ENCODE results near the gene SEC31A.

The SEC31A gene

GRCh38 chr4:82906469-82906868, 15.5 kb upstream of the SEC31A start:
- POLR2A ChIA-PET, result interaction anchor here (0.6 kb wide), 1 partner anchor 412 kb away, joined by 6 read pairs; no protein-coding TSS in a partner anchor
- no peaks in the 10 kb centered on the region for H3K4me1 ChIP-seq (ENCODE audit: control insufficient read depth, insufficient read depth, low read length)
- CTCF ChIA-PET, result interaction anchor here (0.6 kb wide), 1 partner anchor 387 kb away, joined by 3 read pairs; no protein-coding TSS in a partner anchor
- H3K4me3 ChIP-seq (ENCODE audit: low read depth, low read length), result no peak overlapping the region
- no peaks in the 10 kb centered on the region for H3K9me3 ChIP-seq (ENCODE audit: control insufficient read depth, insufficient read depth, low read depth, low read length)
- TF ChIP-seq ZNF221 (tag by site-specific recombination; IDR thresholded peaks at IDR 0.05; ENCODE audit: borderline replicate concordance), result no peak
- no peak for TF ChIP-seq TRIM28 (IDR thresholded peaks at IDR 0.05; ENCODE audit: borderline replicate concordance, low read length)
- no peak for TF ChIP-seq ZNF600 (tag by site-specific recombination; IDR thresholded peaks at IDR 0.05)
- no peak for TF ChIP-seq GLIS1 (tag by site-specific recombination; IDR thresholded peaks at IDR 0.05)
- no peak for TF ChIP-seq ZSCAN16 (tag by site-specific recombination; IDR thresholded peaks at IDR 0.05)
- no peak for TF ChIP-seq ZNF148 (tag by site-specific recombination; IDR thresholded peaks at IDR 0.05; ENCODE audit: borderline replicate concordance)
- TF ChIP-seq ZNF670 (tag by site-specific recombination; IDR thresholded peaks at IDR 0.05; ENCODE audit: low read depth), result no peak
- TF ChIP-seq ZNF10 (tag by site-specific recombination; IDR thresholded peaks at IDR 0.05), result no peak
- TF ChIP-seq FEZF1 (tag by site-specific recombination; IDR thresholded peaks at IDR 0.05), result no peak
- TF ChIP-seq ZNF311 (tag by site-specific recombination; IDR thresholded peaks at IDR 0.05; ENCODE audit: borderline replicate concordance), result no peak
- TF ChIP-seq ZNF121 (tag by site-specific recombination; IDR thresholded peaks at IDR 0.05), result no peak
- no peak for TF ChIP-seq ZNF24 (tag by site-specific recombination; IDR thresholded peaks at IDR 0.05)
- TF ChIP-seq ZNF707 (tag by site-specific recombination; IDR thresholded peaks at IDR 0.05), result no peak
- TF ChIP-seq ZNF416 (tag by site-specific recombination; IDR thresholded peaks at IDR 0.05), result no peak
- H3K36me3 ChIP-seq (ENCODE audit: control insufficient read depth in 2 of 2, insufficient read depth in 1 of 2, low read length in 2 of 2), result peaks cover 0 to 32% of the 10 kb centered on the region in 2 experiments; a peak in 1 of 3 replicates
- no peak overlapping the region for H3K27ac ChIP-seq (ENCODE audit: extremely low read depth, low read depth, low read length)

GRCh38 chr4:82905205-82905604, 14.3 kb upstream of the SEC31A start:
- Histone ChIP-seq H3K4me1 (ENCODE audit: control insufficient read depth, insufficient read depth, low read length) (no peaks in the 10 kb centered on the region), H3K27ac (ENCODE audit: extremely low read depth, low read depth, low read length) (no peak overlapping the region), H3K4me3 (ENCODE audit: low read depth, low read length) (no peak overlapping the region), H3K36me3 (ENCODE audit: control insufficient read depth in 2 of 2, insufficient read depth in 1 of 2, low read length in 2 of 2) (peaks cover 0 to 26% of the 10 kb centered on the region in 2 experiments; a peak in 1 of 3 replicates), H3K9me3 (ENCODE audit: control insufficient read depth, insufficient read depth, low read depth, low read length) (no peaks in the 10 kb centered on the region)
- TF ChIP-seq ZEB2 (tag by site-specific recombination; IDR thresholded peaks at IDR 0.05) (no peak), ZNF221 (tag by site-specific recombination; IDR thresholded peaks at IDR 0.05; ENCODE audit: borderline replicate concordance) (no peak), ZNF664 (tag by site-specific recombination; IDR thresholded peaks at IDR 0.05) (no peak), ZNF501 (tag by site-specific recombination; IDR thresholded peaks at IDR 0.05) (no peak), GLI2 (tag by site-specific recombination; IDR thresholded peaks at IDR 0.05; ENCODE audit: borderline replicate concordance, low read depth) (no peak), KLF16 (tag by site-specific recombination; IDR thresholded peaks at IDR 0.05) (no peak), ZNF274 (IDR thresholded peaks at IDR 0.05; ENCODE audit: low read length) (no peak), ZNF274 (tag by site-specific recombination; IDR thresholded peaks at IDR 0.05; ENCODE audit: borderline replicate concordance) (no peak), KLF10 (tag by site-specific recombination; IDR thresholded peaks at IDR 0.05) (no peak), ZNF658 (tag by site-specific recombination; IDR thresholded peaks at IDR 0.05) (no peak), SCRT1 (tag by site-specific recombination; IDR thresholded peaks at IDR 0.05; ENCODE audit: borderline replicate concordance) (no peak), ZNF416 (tag by site-specific recombination; IDR thresholded peaks at IDR 0.05) (no peak), ZNF433 (tag by site-specific recombination; IDR thresholded peaks at IDR 0.05; ENCODE audit: low read depth) (no peak), ZNF621 (tag by site-specific recombination; IDR thresholded peaks at IDR 0.05) (no peak), ZNF610 (tag by site-specific recombination; IDR thresholded peaks at IDR 0.05; ENCODE audit: borderline replicate concordance) (no peak), KLF7 (tag by site-specific recombination; IDR thresholded peaks at IDR 0.05; ENCODE audit: borderline replicate concordance) (no peak), ZNF473 (tag by site-specific recombination; IDR thresholded peaks at IDR 0.05) (no peak)
- ChIA-PET CTCF (no interaction called here), POLR2A (no interaction called here)
